Stimulated activated naive B cell treated with anti-CD40 and anti-IgM and Interleukin-4, amounts not matched to agents 10 μg/mL and 1 μg/mL and 100 μg/mL, for 72 hours (primary cell): ENCODE results near the gene SLC2A3.
A peak's percentile ranks its signal among the peaks of the same experiment; 100 is the strongest.
"Not testable (repeated sequence)": the region's sequence is repeated elsewhere in the genome, so short reads cannot be mapped to it uniquely, and the experiment has no call there.

Experiments used
- ATAC-seq, 2 donors: fragments of 150-1000 bp; cut with Tn5 transposase; replicated peaks; 2 replicates each; pipeline ENCODE4 v1.10.0; 2021; ENCODE audit warnings: moderate library complexity in 1 of 2
- DNase-seq: peaks from one replicate; pipeline ENCODE4 v3.0.0; 2021
- H3K27ac Mint-ChIP-seq: one replicate; pipeline ENCODE4 v1.8.0; 2022; ENCODE audit warnings: mild to moderate bottlenecking, mixed read lengths
- H3K27me3 Mint-ChIP-seq, 2 donors: one replicate each; pipeline ENCODE4 v1.8.0; 2022; ENCODE audit warnings: mixed read lengths in 2 of 2
- H3K36me3 Mint-ChIP-seq, 2 donors: one replicate each; pipeline ENCODE4 v1.8.0; 2022; ENCODE audit warnings: mixed read lengths in 2 of 2, mild to moderate bottlenecking in 1 of 2
- H3K4me1 Mint-ChIP-seq, 2 donors: one replicate each; pipeline ENCODE4 v1.8.0; 2022; ENCODE audit warnings: mixed read lengths in 2 of 2, mild to moderate bottlenecking in 1 of 2
- H3K4me3 Mint-ChIP-seq, 2 donors: one replicate each; pipeline ENCODE4 v1.8.0; 2022; ENCODE audit warnings: mild to moderate bottlenecking in 2 of 2, mixed read lengths in 2 of 2, moderate library complexity in 1 of 2
- H3K9me3 Mint-ChIP-seq, 2 donors: one replicate each; pipeline ENCODE4 v1.8.0; 2022; ENCODE audit warnings: mixed read lengths in 2 of 2, mild to moderate bottlenecking in 1 of 2

SLC2A3 gene

GRCh38 chr12:7964669-7965068, 28.7 kb upstream of the SLC2A3 start:
- not testable (repeated sequence) for H3K36me3 Mint-ChIP-seq, H3K9me3 Mint-ChIP-seq, ATAC-seq, H3K27me3 Mint-ChIP-seq, H3K27ac Mint-ChIP-seq, H3K4me3 Mint-ChIP-seq, DNase-seq
- H3K4me1 Mint-ChIP-seq: peaks cover 14 to 39% of the 10 kb centered on the region in 2 donors

GRCh38 chr12:7961395-7962178, 25.6 kb upstream of the SLC2A3 start:
- H3K9me3 Mint-ChIP-seq: no peaks in the 10 kb centered on the region
- H3K4me3 Mint-ChIP-seq: peak overlapping the region; percentile 85 to 88
- H3K27me3 Mint-ChIP-seq: no peaks in the 10 kb centered on the region
- H3K36me3 Mint-ChIP-seq: no peaks in the 10 kb centered on the region
- peaks cover 23 to 41% of the 10 kb centered on the region in 2 donors for H3K4me1 Mint-ChIP-seq
- ATAC-seq: no peak
- DNase-seq: no peak
- H3K27ac Mint-ChIP-seq: no peak overlapping the region

- no peaks in the 10 kb centered on the region for H3K9me3 Mint-ChIP-seq
- H3K36me3 Mint-ChIP-seq: no peaks in the 10 kb centered on the region
- peaks cover 23 to 39% of the 10 kb centered on the region in 2 donors for H3K4me1 Mint-ChIP-seq
- DNase-seq (no peak), ATAC-seq (peak in 1 of 2 donors; percentile 10)
- peak overlapping the region; percentile 85 to 88 for H3K4me3 Mint-ChIP-seq
- H3K27me3 Mint-ChIP-seq: no peaks in the 10 kb centered on the region
- peak overlapping the region; percentile 89 for H3K27ac Mint-ChIP-seq
Measured at GRCh38 chr12:7959701-7960121, 23.7 kb upstream of the SLC2A3 start.

GRCh38 chr12:7959278-7959677, 23.3 kb upstream of the SLC2A3 start:
- Mint-ChIP-seq H3K27ac (peak overlapping the region; percentile 89), H3K4me3 (peak overlapping the region; percentile 85 to 88), H3K27me3 (no peaks in the 10 kb centered on the region), H3K4me1 (peaks cover 23 to 39% of the 10 kb centered on the region in 2 donors), H3K36me3 (no peaks in the 10 kb centered on the region), H3K9me3 (no peaks in the 10 kb centered on the region)
- DNase-seq (no peak), ATAC-seq (no peak)

- not testable (repeated sequence) for H3K36me3 Mint-ChIP-seq, H3K27me3 Mint-ChIP-seq, H3K9me3 Mint-ChIP-seq, H3K27ac Mint-ChIP-seq, ATAC-seq, H3K4me3 Mint-ChIP-seq, DNase-seq
- H3K4me1 Mint-ChIP-seq: peaks cover 12 to 15% of the 10 kb centered on the region in 2 donors
Measured at GRCh38 chr12:7954877-7955276, 18.9 kb upstream of the SLC2A3 start.

GRCh38 chr12:7954418-7954817, 18.4 kb upstream of the SLC2A3 start:
- not testable (repeated sequence) for H3K36me3 Mint-ChIP-seq, ATAC-seq, H3K27ac Mint-ChIP-seq

GRCh38 chr12:7953912-7954311, 17.9 kb upstream of the SLC2A3 start:
- H3K9me3 Mint-ChIP-seq, H3K4me3 Mint-ChIP-seq, ATAC-seq, H3K27me3 Mint-ChIP-seq, H3K36me3 Mint-ChIP-seq, DNase-seq, H3K27ac Mint-ChIP-seq: not testable (repeated sequence)
- peaks cover 6 to 10% of the 10 kb centered on the region in 2 donors for H3K4me1 Mint-ChIP-seq

More at GRCh38 chr12:7954418-7954817, 18.4 kb upstream of the SLC2A3 start:
- not testable (repeated sequence) for DNase-seq, H3K9me3 Mint-ChIP-seq, H3K4me3 Mint-ChIP-seq, H3K27me3 Mint-ChIP-seq
- H3K4me1 Mint-ChIP-seq: peaks cover 7 to 11% of the 10 kb centered on the region in 2 donors

GRCh38 chr12:7951671-7952070, 15.7 kb upstream of the SLC2A3 start:
- H3K4me1 Mint-ChIP-seq: peaks cover 8 to 10% of the 10 kb centered on the region in 2 donors
- H3K9me3 Mint-ChIP-seq: no peaks in the 10 kb centered on the region
- H3K27ac Mint-ChIP-seq: no peak overlapping the region
- H3K4me3 Mint-ChIP-seq: no peak overlapping the region
- H3K36me3 Mint-ChIP-seq: no peaks in the 10 kb centered on the region
- H3K27me3 Mint-ChIP-seq: no peaks in the 10 kb centered on the region
- ATAC-seq: no peak
- no peak for DNase-seq

GRCh38 chr12:7950230-7950943, 14.4 kb upstream of the SLC2A3 start:
- H3K27ac Mint-ChIP-seq, DNase-seq, ATAC-seq, H3K36me3 Mint-ChIP-seq, H3K9me3 Mint-ChIP-seq, H3K27me3 Mint-ChIP-seq, H3K4me3 Mint-ChIP-seq: not testable (repeated sequence)
- H3K4me1 Mint-ChIP-seq: peaks cover 8 to 10% of the 10 kb centered on the region in 2 donors

GRCh38 chr12:7948589-7949260, 12.7 kb upstream of the SLC2A3 start:
- Mint-ChIP-seq H3K27ac (peak overlapping the region; percentile 27), H3K4me1 (peaks cover 8 to 10% of the 10 kb centered on the region in 2 donors), H3K9me3 (no peaks in the 10 kb centered on the region), H3K36me3 (no peaks in the 10 kb centered on the region), H3K27me3 (no peaks in the 10 kb centered on the region), H3K4me3 (peak overlapping the region in 1 of 2 donors; percentile 1)
- ATAC-seq (peak; percentile 97 to 99), DNase-seq (no peak)

- ATAC-seq: no peak
- Mint-ChIP-seq H3K36me3 (no peaks in the 10 kb centered on the region), H3K9me3 (no peaks in the 10 kb centered on the region)
Measured at GRCh38 chr12:7947011-7947410, 11.0 kb upstream of the SLC2A3 start.

GRCh38 chr12:7944760-7945159, 8.8 kb upstream of the SLC2A3 start:
- not testable (repeated sequence) for ATAC-seq, H3K27me3 Mint-ChIP-seq, H3K27ac Mint-ChIP-seq, H3K9me3 Mint-ChIP-seq, H3K4me3 Mint-ChIP-seq, H3K36me3 Mint-ChIP-seq, DNase-seq
- peaks cover 8 to 10% of the 10 kb centered on the region in 2 donors for H3K4me1 Mint-ChIP-seq

More at GRCh38 chr12:7947011-7947410, 11.0 kb upstream of the SLC2A3 start:
- Mint-ChIP-seq H3K4me1 (peaks cover 8 to 10% of the 10 kb centered on the region in 2 donors), H3K27ac (no peak overlapping the region), H3K4me3 (no peak overlapping the region), H3K27me3 (no peaks in the 10 kb centered on the region)
- DNase-seq: no peak

GRCh38 chr12:7940906-7941305, 4.9 kb upstream of the SLC2A3 start:
- Mint-ChIP-seq H3K36me3 (no peaks in the 10 kb centered on the region), H3K27me3 (no peaks in the 10 kb centered on the region), H3K4me3 (no peak overlapping the region), H3K27ac (no peak overlapping the region), H3K9me3 (no peaks in the 10 kb centered on the region), H3K4me1 (peaks cover 3 to 8% of the 10 kb centered on the region in 2 donors)
- no peak for ATAC-seq
- no peak for DNase-seq

- peaks cover 3 to 8% of the 10 kb centered on the region in 2 donors for H3K4me1 Mint-ChIP-seq
- no peaks in the 10 kb centered on the region for H3K27me3 Mint-ChIP-seq
- H3K27ac Mint-ChIP-seq: peak overlapping the region; percentile 7
- H3K4me3 Mint-ChIP-seq: no peak overlapping the region
- DNase-seq: no peak
- H3K9me3 Mint-ChIP-seq: no peaks in the 10 kb centered on the region
- no peaks in the 10 kb centered on the region for H3K36me3 Mint-ChIP-seq
- no peak for ATAC-seq
Measured at GRCh38 chr12:7937833-7938506, 2.0 kb upstream of the SLC2A3 start.
